Neural cell (in vitro differentiated cells): ENCODE data around the gene MISFA. TPM values are rescaled to one million over a fixed set of nuclear protein-coding genes. Genes with fewer than 3 reads are reported as not detected.

ENCODE experiments used
- H2AFZ ChIP-seq: fragments of 200-600, 300-800 bp; sonication (generic), shearing (Covaris generic); 2 replicates; pipeline ENCODE4 v1.6.0; 2014; ENCODE audit warnings: low read depth, mild to moderate bottlenecking, antibody characterized with exemption, low read length, moderate library complexity
- H3F3A ChIP-seq: fragments of 200-600 bp; shearing (Covaris generic); 2 replicates; pipeline ENCODE4 v1.6.1; 2016; ENCODE audit warnings: mild to moderate bottlenecking, moderate library complexity, mixed read lengths, antibody characterized with exemption, low read length; ENCODE audit not compliant: insufficient read depth, poor library complexity, severe bottlenecking
- H3K27ac ChIP-seq: fragments of 200-600, 300-800 bp; sonication (generic), shearing (Covaris generic); 2 replicates; pipeline ENCODE4 v1.5.1; 2014; ENCODE audit warnings: mild to moderate bottlenecking, low read length, moderate library complexity
- H3K27me3 ChIP-seq: fragments of 300-800, 200-600 bp; sonication (generic), shearing (Covaris generic); 2 replicates; pipeline ENCODE4 v1.6.0; 2014; ENCODE audit warnings: mild to moderate bottlenecking, low read depth, low read length, moderate library complexity; ENCODE audit not compliant: insufficient read depth
- H3K36me3 ChIP-seq: fragments of 300-800, 200-600 bp; sonication (generic), shearing (Covaris generic); 2 replicates; pipeline ENCODE4 v1.5.1; 2014; ENCODE audit warnings: mild to moderate bottlenecking, antibody characterized with exemption, low read length, moderate library complexity; ENCODE audit not compliant: insufficient read depth
- H3K4me2 ChIP-seq: fragments of 300-800, 200-600 bp; sonication (generic), shearing (Covaris generic); 2 replicates; pipeline ENCODE4 v1.6.0; 2014; ENCODE audit warnings: mild to moderate bottlenecking, low read length
- H3K4me3 ChIP-seq: fragments of 300-800, 200-600 bp; sonication (generic), shearing (Covaris generic); 2 replicates; pipeline ENCODE4 v1.5.1; 2014; ENCODE audit warnings: mild to moderate bottlenecking, low read length, moderate library complexity
- H3K79me2 ChIP-seq: fragments of 200-600 bp; shearing (Covaris generic); replicated peaks from 2 replicates; pipeline ENCODE4 v1.6.0; 2014; ENCODE audit warnings: mild to moderate bottlenecking, low read length, moderate library complexity; ENCODE audit not compliant: insufficient read depth
- H3K9ac ChIP-seq: fragments of 300-800, 200-600 bp; sonication (generic), shearing (Covaris generic); 2 replicates; pipeline ENCODE4 v1.6.1; 2016; ENCODE audit warnings: mild to moderate bottlenecking, low read length, mixed read lengths
- H3K9me2 ChIP-seq: fragments of 200-600 bp; shearing (Covaris generic); 2 replicates; pipeline ENCODE4 v1.6.1; 2016; ENCODE audit warnings: mild to moderate bottlenecking, low read length, mixed read lengths; ENCODE audit not compliant: insufficient read depth
- H3K9me3 ChIP-seq: fragments of 200-600, 300-800 bp; sonication (generic), shearing (Covaris generic); 2 replicates; pipeline ENCODE4 v1.6.1; 2016; ENCODE audit warnings: mild to moderate bottlenecking, mixed run types, low read length, moderate library complexity, mixed read lengths
- H4K20me1 ChIP-seq: fragments of 200-600 bp; shearing (Covaris generic); 2 replicates; pipeline ENCODE4 v1.6.1; 2016; ENCODE audit warnings: mild to moderate bottlenecking, mixed run types; ENCODE audit not compliant: insufficient read depth
- CTCF ChIP-seq: fragments of 450-650 bp; IDR thresholded peaks from 2 replicates; pipeline ENCODE4 v1.5.1; 2014; ENCODE audit warnings: antibody characterized with exemption, mild to moderate bottlenecking, moderate library complexity; ENCODE audit not compliant: poor library complexity, severe bottlenecking
- EP300 ChIP-seq: fragments of 450-650 bp; conservative IDR thresholded peaks from 2 replicates; pipeline ENCODE4 v1.6.1; 2014; ENCODE audit warnings: antibody characterized with exemption, mild to moderate bottlenecking, moderate library complexity; ENCODE audit not compliant: poor library complexity, severe bottlenecking
- EZH2 ChIP-seq: fragments of 200-600, 300-800 bp; shearing (Covaris generic), sonication (generic); IDR thresholded peaks from 2 replicates; pipeline ENCODE4 v1.6.1; 2014; ENCODE audit warnings: antibody characterized with exemption, low read length, borderline replicate concordance, mild to moderate bottlenecking; ENCODE audit not compliant: insufficient read depth, poor library complexity, severe bottlenecking
- MXI1 ChIP-seq: fragments of 450-650 bp; conservative IDR thresholded peaks from 2 replicates; pipeline ENCODE4 v1.6.1; 2014; ENCODE audit warnings: antibody characterized with exemption, mild to moderate bottlenecking; ENCODE audit not compliant: poor library complexity, severe bottlenecking
- POLR2AphosphoS5 ChIP-seq: IDR thresholded peaks from 2 replicates; pipeline ENCODE4 v1.6.1; 2012
- RAD21 ChIP-seq: fragments of 450-650 bp; conservative IDR thresholded peaks from 2 replicates; pipeline ENCODE4 v1.6.1; 2014; ENCODE audit warnings: antibody characterized with exemption, mild to moderate bottlenecking, moderate library complexity
- SMC3 ChIP-seq: fragments of 450-650 bp; conservative IDR thresholded peaks from 2 replicates; pipeline ENCODE4 v1.6.1; 2014; ENCODE audit warnings: antibody characterized with exemption, mild to moderate bottlenecking, moderate library complexity; ENCODE audit not compliant: poor library complexity
- TAF1 ChIP-seq: IDR thresholded peaks from 2 replicates; pipeline ENCODE4 v1.6.1; 2012; ENCODE audit warnings: low read depth
- polyA plus RNA-seq: library from polyadenylated mRNA; depleted of rRNA; stranded (reverse); fragments of >200 nt; gene quantifications from 2 replicates; pipeline ENCODE4 v1.2.3, GENCODE V29; 2014

The MISFA gene
- polyA plus RNA-seq, 1 donor from 2014 or later = 6.0 TPM

- Histone ChIP-seq H3K9ac (no peak overlapping the region), H4K20me1 (no peaks in the 10 kb centered on the region), H3K4me2 (no peak overlapping the region), H2AFZ (no peak overlapping the region), H3K27me3 (no peaks in the 10 kb centered on the region), H3K79me2 (no peaks in the 10 kb centered on the region), H3K9me3 (no peaks in the 10 kb centered on the region), H3K27ac (no peak overlapping the region), H3K36me3 (no peaks in the 10 kb centered on the region), H3F3A (no peaks in the 10 kb centered on the region), H3K9me2 (no peaks in the 10 kb centered on the region), H3K4me3 (no peak overlapping the region)
- no peak for TF ChIP-seq RAD21
- TF ChIP-seq CTCF = no peak
- TF ChIP-seq SMC3 = no peak
- TF ChIP-seq EZH2 = no peak
- TF ChIP-seq MXI1 = no peak
- no peak for TF ChIP-seq TAF1
- no peak for TF ChIP-seq POLR2AphosphoS5
- no peak for TF ChIP-seq EP300
Measured at GRCh38 chr11:18650859-18651557, 51.4 kb downstream of the MISFA start.

Other genes starting within 250 kb of the MISFA start
- 39.9 and 45.6 TPM in 2 replicates for gene LDHA, start 205.2 kb upstream of the MISFA start, polyA plus RNA-seq
- not detected in 2 replicates for gene LDHC, start 187.5 kb upstream of the MISFA start, polyA plus RNA-seq
- gene LDHAL6A, start 143.9 kb upstream of the MISFA start, polyA plus RNA-seq = not detected in 2 replicates
- gene TSG101, start 72.8 kb upstream of the MISFA start, polyA plus RNA-seq = 115 and 129 TPM in 2 replicates
- 11.0 and 11.3 TPM in 2 replicates for gene UEVLD, start 11.1 kb upstream of the MISFA start, polyA plus RNA-seq
- gene SPTY2D1, start 34.6 kb downstream of the MISFA start, polyA plus RNA-seq = 5.9 and 13.2 TPM in 2 replicates
- gene TMEM86A, start 99.0 kb downstream of the MISFA start, polyA plus RNA-seq = 3.3 and 4.4 TPM in 2 replicates
- 0.68 and 0.90 TPM in 2 replicates for gene IGSF22, start 126.4 kb downstream of the MISFA start, polyA plus RNA-seq
- gene PTPN5, start 192.0 kb downstream of the MISFA start, polyA plus RNA-seq = 122 and 151 TPM in 2 replicates